Activated naive CD4-positive, alpha-beta T cell treated with anti-CD3 and anti-CD28 coated beads, Interleukin-2, amount 50 U/mL, for 16 hours (primary cell): Measurements from ENCODE around the gene SFT2D3.

Source experiments
- DNase-seq: peaks from one replicate; pipeline ENCODE4 v3.0.0-alpha.2; 2020

SFT2D3 gene, protein sequence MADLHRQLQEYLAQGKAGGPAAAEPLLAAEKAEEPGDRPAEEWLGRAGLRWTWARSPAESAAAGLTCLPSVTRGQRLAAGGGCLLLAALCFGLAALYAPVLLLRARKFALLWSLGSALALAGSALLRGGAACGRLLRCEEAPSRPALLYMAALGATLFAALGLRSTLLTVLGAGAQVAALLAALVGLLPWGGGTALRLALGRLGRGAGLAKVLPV

DNA sequence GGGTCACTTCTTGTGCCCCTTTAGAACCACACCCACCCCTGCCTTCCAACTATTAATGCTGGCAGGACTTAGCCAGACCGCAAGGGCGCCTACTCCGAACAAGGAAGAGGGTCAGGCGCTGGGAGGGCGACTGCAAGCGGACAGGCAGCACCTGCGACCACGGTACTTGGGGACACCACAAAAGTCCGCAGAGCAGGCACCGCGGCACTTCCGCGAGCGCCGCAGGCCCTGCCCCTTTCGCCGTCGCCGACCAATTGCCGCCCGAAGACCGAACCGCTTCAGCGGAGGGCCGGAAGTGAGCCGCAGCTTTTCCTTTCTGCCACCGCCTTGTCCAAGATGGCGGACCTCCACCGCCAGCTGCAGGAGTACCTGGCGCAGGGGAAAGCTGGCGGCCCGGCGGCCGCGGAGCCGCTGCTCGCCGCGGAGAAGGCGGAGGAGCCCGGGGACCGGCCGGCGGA, at the start of gene SFT2D3:
SFT2D3 (plus strand) TSS at position 305 of the 458 bp plus-strand sequence; CDS start at position 337, 32 bp downstream.
- DNase-seq, result peak; percentile 89

DNA sequence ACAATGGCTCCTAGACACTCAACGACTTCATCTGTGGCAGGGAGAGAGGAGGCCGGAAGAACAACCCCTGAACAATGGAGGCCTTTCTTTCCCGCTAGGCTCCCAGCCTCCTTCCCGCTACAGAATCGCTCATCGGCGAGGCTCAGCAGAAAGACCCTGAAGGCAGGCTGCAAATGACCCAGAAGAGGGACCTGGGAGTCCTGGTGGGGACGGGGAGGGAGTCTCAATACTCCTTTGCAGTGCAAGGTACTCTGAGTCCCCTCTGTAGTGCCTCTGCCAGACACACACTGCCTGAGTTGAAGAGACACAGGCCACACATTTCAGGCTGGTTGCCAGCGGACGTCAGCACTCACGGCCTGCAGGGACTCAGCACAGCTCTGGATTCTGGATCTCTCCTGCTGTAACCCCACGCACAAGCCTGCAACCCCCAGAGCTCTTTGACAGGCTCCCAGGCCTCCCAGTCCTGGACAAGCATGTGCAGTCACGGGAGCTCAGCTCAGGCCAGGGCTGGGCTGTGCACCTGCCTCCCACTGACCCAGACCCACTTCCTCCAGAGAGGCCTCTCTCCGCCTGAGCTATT, 49.2 kb upstream of the SFT2D3 start:
- no peak for DNase-seq

DNA sequence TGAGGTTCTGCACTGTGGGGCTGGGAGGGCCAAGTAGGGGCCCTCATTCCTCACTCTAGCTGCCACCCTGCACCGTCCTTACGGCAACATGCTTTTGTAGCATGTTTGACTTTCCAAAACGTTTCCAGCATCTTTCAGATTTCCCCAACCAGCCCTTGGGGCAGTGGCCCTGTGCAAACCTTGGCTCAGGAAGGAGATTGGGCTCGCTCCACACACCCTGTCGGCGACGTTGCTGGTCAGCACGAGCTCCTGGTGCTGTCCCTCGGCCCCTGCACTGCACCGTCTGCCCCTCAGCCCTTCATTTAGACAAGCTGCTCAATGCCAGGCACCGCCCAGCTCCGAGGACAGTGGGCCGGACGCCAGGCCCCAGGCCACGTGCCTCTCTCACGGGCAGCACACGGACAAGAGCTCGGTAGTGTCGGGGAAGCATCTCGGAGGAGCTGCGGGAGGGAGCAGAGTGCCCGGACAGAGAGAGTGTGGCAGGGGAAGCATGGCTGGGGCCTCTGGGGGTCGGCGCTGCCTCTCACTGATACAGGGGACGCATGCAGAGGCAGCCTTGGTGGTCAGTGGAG, 48.4 kb upstream of the SFT2D3 start:
- DNase-seq, result no peak

DNA sequence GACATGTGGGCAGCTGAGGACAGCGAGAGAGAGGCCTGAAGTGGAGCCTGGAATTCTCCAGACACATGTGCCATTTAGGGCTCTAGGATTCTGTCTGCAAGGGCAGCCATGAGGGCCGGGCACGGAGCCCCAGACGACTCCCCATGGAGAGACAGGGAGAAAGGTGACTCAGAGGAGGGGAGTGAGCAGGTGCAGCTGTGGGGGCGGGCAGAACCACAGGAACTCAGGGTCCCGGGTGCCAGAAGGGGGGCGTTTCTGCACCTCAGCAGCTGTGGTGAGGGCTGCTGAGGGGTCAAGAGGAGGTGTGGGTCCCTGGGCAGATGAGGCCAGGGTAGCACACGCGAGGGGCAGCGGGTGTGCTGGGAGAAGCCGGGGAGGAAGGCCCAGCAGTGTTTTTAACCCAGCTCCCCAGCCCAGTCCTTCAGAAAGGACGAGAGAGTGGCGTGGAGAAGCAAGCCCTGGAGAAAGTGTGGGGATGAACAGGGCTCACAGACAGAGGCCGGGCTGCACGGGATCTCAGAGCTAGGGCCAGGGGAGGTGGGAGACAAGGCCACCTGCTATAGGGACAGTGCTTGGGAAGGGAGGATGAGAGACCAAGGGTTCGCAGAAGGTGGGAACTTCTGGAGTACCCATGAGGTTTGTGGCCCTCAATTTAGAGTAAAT, 47.7 kb upstream of the SFT2D3 start:
- no peak for DNase-seq

DNA sequence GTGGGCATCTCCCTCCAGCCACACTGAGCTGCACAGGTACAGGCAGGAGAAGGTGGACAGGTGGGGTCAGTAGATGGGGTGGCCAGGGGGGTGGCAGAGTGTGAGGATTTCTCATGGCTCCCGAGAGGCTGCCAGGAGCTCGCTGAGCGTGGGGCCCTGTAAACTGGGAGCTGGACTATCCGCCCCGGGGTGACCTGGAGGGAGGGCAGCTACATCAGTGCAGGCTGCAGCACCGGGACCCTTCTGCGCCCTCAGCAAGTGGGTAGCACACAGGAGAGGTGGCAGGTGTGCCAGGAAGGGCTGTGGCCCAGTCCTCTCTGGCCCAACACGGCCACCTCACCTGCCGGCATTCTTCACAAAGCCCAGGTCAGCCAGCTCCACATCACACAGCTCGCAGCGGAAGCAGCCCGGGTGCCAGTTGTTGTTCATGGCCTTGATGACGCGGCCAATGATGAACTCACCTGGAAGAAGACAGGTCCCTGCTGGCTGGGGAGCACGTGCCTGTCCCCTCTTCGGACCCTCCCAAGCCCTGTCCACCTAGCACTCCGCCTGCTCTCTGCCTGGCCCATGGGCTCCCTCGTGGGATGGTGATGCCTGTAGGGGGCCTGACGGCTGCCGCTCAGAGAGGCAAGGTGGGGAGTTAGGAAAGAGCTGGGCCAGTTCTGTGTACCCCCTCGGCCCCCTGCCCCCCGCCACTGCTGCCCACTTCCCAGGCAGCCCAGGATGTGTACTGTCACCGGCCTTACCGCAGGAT, 47.0 kb upstream of the SFT2D3 start:
- no peak for DNase-seq

DNA sequence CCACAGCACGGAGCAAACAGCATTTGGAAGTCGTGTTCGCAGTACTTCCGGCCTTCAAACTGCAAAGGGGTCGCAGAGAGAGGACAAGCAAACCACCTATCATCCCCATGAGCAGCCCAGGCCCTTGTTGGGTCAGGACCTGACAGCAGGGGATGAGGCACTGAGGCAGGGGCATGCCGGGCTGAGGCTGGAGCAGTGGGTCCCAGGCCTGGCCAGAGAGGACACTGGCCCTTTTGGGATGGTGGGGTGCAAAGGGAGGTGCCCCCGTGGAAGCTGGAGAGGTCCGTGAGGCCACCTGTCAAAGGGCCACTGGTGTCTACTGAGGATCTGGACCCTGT, 46.5 kb upstream of the SFT2D3 start:
- no peak for DNase-seq

DNA sequence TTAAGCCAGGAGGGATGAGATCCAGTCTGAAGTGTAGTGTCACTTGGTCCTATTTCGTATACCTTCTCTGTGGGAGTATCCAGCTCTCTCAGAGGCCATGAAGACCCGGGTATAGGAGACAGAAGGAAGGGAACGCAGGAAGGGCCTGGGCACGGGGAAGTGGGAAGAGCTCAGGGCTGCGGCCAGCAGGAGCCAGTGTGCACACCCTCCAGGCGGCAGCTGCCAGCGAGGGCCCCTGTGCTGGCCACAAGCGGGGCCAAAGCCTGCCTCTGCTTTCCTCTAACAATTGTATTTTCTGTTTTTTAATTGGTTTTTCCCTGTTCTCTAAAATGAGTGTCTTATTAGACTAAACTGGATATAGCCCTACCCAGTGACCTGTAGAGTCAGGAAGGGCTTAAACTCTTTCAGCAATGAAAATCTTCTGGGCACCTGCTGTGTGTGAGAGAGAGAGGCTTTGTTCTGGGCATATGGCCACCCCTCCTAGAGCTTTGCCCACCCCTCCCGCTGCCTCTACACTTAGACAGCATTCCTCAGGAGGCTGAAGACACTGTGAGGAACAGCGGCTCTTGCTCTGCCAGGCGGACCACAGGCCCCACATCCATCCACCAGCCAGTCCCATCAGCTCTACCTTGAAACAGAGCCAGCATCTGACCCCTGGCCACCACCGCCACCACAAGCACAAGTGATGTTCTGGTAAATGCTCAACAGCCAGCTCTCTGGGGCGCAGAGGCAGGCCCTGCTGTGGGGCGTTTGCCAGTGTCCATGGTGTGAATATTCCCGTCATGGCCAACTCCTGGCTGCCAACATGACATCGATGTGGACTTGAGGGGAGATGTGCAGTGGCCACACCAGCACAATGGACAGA, 45.9 kb upstream of the SFT2D3 start:
- DNase-seq, result no peak

DNA sequence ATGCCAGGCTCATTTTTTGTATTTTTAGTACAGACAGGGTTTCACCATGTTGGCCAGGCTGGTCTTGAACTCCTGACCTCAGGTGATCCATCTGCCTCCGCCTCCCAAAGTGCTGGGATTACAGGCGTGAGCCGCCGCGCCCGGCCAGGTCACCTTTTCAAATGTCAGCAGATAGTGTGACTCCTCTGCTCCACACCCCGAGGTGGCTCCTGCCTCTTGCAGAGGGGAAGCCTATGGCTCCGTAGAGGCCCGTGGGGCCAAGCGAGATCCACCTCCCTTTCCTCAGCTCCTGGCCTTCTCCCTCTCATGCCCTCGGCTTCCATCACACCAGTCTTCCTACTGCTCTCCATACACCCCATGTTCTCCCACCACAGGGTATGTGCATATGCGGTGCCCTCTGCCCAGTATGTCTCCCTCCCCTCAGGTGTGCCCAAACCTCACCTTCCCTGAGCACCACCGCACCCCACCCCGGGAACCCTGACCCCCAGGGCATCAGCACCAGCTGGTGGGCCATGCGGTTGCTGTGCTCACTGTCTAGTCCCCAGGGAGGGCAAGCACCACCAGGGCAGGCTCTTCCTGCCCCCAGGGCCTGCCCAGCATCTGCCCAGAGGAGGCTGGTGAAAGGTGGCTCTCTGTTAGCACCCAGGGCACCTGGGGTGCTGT, 44.6 kb upstream of the SFT2D3 start:
- DNase-seq, result no peak

DNA sequence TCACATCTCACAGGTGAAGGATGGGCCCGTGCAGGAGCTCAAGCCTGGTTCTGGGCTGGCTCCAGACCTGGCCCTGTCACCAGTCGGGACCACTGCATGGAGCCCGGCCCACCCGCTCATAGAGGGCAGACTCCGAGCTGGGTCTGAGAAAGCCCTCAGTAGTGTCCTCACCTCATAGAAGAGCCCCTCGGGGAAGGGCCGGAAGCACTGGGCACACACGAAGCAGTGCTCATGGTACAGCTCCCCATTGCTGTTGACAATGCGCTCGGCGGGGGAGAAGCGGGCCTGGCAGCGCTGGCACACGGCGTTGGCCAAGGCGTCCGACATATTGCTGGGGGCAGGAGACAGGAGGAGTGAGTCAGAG, 44.1 kb upstream of the SFT2D3 start:
- DNase-seq, result no peak

DNA sequence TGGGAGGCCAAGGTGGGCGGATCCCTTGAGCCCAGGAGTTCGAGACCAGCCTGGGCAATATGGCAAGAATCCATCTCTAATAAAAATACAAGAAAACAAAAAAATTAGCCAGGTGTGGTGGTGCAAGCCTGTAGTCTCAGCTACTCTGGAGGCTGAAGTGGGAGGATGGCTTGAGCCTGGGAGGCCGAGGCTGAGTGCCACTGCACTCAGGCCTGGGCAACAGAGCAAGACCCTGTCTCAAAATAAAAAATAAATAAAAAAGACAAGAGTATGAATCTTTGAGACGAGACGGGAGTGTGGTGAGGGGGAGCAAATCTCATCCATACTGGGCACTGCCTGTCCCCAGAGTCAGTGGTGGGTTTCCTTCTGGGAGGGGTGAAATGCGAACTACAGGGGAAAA, 43.2 kb upstream of the SFT2D3 start:
- no peak for DNase-seq

DNA sequence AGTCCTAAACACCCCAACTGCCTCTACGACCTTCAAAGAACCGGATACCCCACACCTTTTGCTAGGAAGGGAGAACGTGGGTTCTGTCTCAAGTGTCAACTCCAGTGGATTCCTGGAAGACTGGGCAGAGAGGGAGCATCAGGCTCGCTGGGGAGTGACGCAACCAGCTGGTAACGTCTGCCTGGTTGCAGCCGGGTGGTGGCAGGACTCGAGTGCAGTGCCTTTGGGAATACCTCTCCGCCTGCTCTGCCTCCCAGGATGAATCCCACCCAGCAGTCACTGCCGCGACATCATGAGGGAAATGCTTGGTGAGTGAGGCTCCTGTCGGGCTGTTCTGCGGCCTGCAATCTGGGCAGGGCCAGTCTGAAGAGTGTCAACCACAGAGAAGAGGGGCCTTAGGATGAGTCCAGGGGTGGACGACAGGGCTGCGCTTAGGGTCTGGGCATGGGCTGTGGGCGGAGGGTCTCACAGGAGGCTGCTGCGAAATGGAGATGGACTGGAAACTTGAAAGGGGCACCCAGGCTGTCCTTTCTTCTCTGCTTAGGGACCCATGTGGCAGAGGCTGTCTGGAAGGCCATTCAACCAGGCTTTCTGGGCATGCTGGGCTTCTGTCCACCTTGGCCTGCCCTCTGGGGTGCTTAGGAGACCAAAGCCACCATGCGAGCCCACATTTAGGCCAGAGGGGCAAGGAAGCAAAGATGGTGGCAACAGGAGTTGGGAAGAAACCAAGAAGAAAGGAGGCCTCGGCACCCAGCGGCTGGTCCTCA, 42.5 kb upstream of the SFT2D3 start:
- DNase-seq, result peak; percentile 9

DNA sequence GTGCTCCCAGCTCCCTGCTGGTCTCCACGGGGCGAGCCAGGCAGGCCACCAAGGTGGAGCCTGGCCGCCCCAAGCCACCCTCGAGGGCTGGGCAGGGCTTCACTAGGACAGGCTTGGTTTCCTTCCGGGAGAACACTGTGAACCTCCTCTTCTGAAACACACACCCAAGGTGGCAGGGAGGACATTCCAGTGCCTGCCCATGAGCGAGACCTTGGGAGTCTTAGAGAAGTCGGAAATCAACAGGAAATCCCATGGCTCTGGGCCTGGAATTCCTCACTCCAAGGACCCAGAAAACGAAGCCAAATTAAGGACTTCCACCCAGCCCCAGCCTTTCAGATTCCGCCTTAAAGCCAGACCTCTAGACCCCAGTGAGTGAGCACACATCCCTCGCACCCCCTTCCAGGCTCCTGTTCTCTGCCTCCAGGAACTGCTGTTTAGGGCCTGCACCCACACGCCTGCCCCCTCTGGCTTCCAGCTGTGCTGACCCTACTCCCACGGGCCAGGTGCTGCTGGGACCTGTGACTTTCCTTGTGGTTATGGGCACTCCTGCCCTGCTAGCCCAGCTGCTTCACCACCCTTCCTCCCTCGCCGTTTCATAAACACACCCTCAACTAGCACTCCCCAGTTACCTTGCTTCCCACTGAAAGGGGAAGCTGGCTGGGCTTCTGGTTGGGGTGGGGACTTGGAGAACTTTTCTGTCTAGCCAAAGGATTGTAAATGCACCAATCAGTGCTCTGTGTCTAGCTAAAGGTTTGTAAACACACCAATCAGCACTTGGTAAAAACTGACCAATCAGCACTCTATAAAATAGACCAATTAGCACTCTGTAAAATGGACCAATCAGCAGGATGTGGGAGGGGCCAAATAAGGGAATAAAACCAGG, 41.6 kb upstream of the SFT2D3 start:
- peak; percentile 2 for DNase-seq

DNA sequence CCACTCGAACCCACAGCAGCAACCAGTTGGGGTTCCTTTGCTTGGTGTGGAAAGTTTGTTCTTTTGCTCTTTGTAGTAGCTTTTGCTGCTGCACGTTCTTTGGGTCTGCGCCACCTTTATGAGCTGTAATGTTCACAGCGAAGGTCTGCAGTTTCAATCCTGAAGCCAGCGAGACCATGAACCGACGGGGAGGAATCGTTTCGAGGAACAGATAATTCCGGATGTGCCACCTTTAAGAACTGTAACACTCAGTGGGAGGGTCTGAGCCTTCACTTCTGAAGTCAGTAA, 41.1 kb upstream of the SFT2D3 start:
- no peak for DNase-seq

DNA sequence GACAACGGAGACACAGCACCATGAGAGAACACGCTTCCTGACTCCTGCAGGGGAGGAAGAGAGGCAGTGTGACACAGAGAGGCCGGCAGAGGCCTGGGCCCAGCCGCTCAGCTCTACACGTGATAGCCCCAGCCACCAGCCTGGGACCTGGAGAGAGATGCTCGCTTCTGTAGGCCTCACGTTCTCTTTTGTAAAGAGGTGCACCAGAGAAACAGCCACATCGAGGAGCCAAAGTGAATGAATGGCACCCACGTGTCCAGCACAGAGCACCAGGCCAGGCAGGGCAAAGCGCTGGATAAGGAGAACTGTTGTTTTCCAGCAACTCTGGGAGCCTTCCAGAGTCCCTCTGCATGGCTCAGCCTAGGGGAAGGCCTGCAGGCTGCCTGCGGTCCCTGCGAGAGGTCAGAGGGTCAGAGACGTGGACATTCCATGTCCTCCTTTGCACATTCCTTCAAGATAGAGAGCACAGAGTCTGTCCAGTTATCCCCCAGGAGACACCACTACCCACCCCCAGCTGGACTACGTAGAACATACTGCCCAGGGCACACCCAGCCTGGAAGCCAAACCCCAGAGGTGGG, 40.1 kb upstream of the SFT2D3 start:
- no peak for DNase-seq

DNA sequence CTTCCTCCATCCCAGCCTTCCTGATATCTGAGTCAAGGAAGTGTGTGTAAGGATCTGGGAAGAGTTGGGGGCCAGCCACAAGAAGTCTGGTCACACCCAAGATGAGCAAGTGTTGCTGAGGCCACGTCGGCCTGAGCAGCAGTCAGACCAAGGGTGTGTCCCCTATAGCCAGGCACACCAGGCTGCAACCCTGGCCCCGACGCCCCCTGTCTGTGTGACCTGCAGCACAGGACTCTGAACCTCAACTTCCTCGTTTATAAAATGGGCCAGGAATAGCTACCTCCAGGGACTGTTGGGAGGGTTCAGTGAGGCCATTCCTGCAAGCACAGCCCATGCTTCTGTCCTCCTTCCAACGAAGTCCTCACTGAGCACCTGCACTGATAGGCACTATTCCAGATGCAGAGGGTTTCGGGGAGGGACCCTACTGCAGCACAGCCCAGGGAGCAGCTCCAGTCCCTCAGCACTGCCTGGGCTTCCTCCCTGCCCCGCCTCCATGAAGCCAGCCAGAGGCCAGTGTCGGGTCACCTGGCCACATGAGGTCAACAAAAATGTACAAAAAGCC, 39.3 kb upstream of the SFT2D3 start:
- no peak for DNase-seq

DNA sequence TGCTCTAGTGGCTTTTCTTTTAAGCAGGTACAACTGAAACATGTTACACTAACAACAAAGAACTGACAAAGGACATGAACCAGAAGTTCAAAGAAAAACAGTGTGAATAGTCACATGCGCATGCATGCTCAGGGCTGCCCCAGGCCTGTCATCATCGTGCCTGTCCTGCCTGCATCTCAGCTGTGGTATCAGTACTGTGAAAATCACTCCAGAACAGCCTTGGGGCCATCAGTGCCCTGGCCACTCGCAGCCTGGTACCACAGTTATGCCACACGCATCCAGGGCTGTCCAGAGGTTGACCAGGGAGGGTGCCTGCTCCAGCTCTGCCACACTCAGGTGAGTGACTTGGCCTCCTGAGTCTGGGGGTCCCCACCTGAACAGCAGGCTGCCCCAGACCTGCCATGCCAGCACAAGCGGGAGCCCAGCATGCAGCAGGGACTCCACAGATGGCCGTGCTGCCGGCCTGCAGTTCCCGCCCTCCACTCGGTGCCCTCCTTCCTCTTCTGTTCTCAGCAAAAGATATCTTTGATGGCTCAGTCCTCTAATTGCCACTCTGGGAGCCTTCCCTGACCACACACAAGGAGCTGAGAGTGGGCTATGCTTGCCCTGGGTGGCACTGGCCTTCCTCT, 38.2 kb upstream of the SFT2D3 start:
- no peak for DNase-seq

DNA sequence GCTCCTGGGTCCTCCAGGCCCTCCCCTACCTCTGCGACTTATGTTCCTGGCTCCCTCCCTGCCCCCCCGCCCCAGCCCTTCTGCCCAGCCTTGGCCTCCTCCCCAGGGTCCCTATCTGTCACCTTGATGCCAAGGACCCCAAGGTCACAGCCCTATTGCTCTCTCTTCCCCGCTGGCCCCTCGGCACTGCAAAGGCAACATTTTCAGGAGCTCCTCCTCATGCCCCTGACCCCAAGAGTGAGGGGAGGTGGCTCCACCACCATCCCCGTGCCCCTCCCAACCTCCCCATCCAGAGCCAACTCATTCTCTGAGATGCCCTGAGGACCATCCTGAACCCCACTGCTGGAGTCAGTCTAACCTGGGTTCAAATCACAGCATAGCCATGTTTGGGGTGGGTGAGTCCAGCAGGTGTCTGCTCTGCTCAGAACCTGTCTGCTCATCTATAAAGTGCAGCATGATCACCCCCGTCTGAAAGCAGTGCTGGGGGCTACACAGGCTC, 37.7 kb upstream of the SFT2D3 start:
- no peak for DNase-seq

DNA sequence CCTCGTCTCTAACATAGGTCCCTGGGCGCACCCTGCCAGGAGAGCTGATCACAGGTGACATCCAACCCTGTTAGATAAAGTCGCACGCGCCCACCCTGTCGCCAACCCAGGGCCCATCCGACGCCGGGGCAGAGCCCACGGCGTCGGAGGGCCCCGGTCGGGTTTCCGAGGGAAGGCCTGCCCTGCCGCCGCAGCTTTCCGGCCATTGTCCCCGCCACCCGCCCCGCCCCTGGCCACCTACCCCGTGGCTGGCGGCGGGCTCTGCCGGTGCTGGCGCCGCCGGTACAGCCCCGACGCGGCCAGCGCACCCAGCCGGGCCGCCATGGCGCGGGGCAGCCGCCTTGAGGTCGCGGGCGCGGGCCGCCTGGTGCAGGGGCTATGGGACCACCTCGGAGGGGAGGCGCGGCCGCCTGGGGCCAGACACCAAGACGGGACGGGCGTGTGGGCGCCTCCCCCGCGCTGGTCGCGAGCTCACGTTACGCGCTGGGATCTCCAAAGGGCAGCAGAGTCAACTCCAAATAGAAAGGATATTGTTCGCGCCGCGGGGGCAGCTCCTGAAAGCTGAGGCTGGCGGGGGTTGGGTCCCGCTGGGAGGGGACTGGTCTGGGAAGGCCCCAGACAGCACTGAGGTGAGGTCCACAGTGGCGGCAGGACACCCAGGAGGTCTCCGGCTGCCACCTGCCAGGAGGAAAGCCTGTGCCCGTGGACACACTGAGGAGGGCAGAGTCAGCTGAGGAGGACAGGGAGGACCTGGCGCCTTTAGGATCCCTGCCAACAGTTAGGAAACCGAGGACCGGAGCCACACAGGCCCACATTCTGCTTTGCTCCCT, 37.0 kb upstream of the SFT2D3 start:
- DNase-seq, result no peak
